Stimulated activated naive CD8-positive, alpha-beta T cell treated with anti-CD3 and anti-CD28 coated beads, Interleukin-15, Interleukin-2, amounts not matched to agents 100 ng/mL and 50 ng/mL, for 24 hours (primary cell): ENCODE results near the gene MAGED1.
"Not testable (repeated sequence)": the region's sequence is repeated elsewhere in the genome, so short reads cannot be mapped to it uniquely, and the experiment has no call there.

ENCODE experiments used
- H3K27ac Mint-ChIP-seq: one replicate; pipeline ENCODE4 v1.8.0; 2021; ENCODE audit warnings: mild to moderate bottlenecking, mixed read lengths
- H3K27me3 Mint-ChIP-seq: one replicate; pipeline ENCODE4 v1.8.0; 2021; ENCODE audit warnings: mixed read lengths
- H3K36me3 Mint-ChIP-seq: one replicate; pipeline ENCODE4 v1.8.0; 2021; ENCODE audit warnings: low read depth, mixed read lengths
- H3K4me1 Mint-ChIP-seq: one replicate; pipeline ENCODE4 v1.8.0; 2021; ENCODE audit warnings: low read depth, mixed read lengths
- H3K4me3 Mint-ChIP-seq: one replicate; pipeline ENCODE4 v1.8.0; 2021; ENCODE audit warnings: mild to moderate bottlenecking, mixed read lengths
- H3K9me3 Mint-ChIP-seq: one replicate; pipeline ENCODE4 v1.8.0; 2021; ENCODE audit warnings: mixed read lengths

Gene MAGED1

DNA sequence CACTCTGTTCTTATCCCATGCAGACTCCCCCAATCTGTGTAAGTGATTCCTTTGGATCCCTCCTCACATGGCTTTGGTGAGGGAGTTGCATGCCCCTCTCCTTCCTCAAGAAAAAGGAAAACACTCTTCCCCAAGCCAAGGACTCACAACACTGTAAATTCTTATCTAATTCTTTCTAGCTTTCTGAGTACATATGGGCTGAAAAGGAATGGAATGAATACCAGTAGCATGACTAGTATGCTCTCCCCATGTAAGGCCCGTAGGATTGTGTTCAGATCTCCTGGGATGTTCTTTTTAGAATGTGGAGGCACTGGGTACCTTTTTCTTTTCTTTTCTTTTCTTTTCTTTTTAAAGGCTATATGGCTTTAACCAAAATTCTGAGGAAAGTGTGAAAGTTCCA, 17.0 kb upstream of the MAGED1 start:
- no peak overlapping the region for H3K4me3 Mint-ChIP-seq
- H3K4me1 Mint-ChIP-seq = peaks cover 6% of the 10 kb centered on the region
- peaks cover 8% of the 10 kb centered on the region for H3K36me3 Mint-ChIP-seq
- no peaks in the 10 kb centered on the region for H3K27me3 Mint-ChIP-seq
- H3K9me3 Mint-ChIP-seq = no peaks in the 10 kb centered on the region
- H3K27ac Mint-ChIP-seq = no peak overlapping the region

DNA sequence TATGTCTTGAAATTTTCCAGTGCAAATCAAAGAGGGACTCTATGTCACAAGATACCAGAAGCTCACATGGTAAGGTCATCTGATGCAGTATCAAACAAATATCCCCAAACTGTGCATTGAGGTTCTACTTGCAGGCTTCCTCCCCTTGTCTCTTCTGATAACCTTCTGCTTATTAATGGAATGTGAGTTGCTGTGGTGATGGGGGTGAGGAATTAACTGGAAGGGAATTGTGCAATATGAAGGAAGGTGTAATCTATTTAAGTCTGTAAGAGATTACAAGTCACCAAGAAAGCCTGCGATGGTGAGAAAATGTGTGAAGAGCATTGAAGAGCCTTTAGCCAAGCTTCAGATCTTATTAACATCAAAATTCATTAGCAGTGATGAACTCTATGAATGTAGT, 15.4 kb upstream of the MAGED1 start:
- Mint-ChIP-seq H3K4me1 (peaks cover 6% of the 10 kb centered on the region), H3K27me3 (no peaks in the 10 kb centered on the region), H3K27ac (no peak overlapping the region), H3K36me3 (peaks cover 3% of the 10 kb centered on the region), H3K4me3 (no peak overlapping the region), H3K9me3 (no peaks in the 10 kb centered on the region)

DNA sequence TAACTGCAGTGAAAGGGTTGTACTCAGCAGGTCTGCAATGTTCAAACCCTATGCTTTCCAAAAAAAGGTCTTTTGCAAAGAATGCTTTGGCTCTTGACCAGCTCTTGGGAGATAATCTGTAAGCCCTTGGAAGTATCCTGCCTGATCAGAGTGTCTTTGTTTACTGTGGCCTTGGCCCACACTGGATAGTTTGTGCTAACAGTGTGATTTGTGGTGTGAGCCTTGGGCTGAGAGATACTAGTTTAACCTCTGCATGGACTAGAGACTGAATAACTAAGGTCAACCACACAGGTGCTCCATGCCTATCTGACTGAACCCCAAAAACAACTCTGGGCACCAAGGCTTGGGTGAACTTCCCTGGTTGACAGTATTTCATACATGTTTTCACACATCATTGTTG, 3.6 kb upstream of the MAGED1 start:
- Mint-ChIP-seq H3K9me3 (no peaks in the 10 kb centered on the region), H3K4me1 (peaks cover 8% of the 10 kb centered on the region), H3K27ac (no peak overlapping the region), H3K27me3 (no peaks in the 10 kb centered on the region), H3K4me3 (no peak overlapping the region), H3K36me3 (no peaks in the 10 kb centered on the region)

- Mint-ChIP-seq H3K4me3 (no peak overlapping the region), H3K4me1 (peaks cover 8% of the 10 kb centered on the region), H3K9me3 (no peaks in the 10 kb centered on the region), H3K27ac (no peak overlapping the region), H3K36me3 (no peaks in the 10 kb centered on the region), H3K27me3 (no peaks in the 10 kb centered on the region)
These were observed 2.2 kb upstream of the MAGED1 start for GRCh38 chrX:51891245-51891644.

DNA sequence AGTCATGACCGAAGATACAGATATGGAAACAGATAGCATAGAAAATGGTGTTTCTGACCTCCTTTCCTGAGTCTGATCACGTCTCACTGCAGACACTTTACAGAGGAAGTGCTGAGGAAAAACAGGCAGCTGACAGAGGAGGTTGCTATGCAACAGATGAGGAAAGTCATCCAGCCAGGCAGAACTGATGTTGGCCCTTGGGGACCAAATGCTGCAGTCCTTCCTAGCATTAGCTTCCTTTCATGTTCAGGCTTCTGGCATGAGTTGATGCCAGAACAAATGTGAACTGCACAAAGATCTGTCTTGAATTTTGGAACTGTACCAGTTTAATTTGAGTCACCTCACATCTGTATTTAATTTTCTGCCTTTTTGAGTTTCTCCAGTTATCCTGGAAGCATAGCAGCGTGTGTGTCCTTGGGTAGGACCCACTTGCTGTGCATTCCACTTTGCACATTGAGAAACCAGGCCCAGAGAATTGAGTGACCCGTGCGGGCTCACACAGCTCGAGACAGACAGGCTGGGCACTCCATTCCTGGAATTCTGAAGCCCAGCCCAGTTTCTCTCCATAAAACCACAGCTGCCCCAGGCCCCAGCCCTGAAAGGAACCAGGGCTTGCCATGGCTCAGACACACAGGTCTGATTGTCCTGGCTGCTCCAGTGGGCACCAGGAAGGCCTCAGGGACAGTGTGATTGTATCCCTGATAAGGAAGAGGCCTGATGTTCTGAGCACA, 1.4 kb upstream of the MAGED1 start:
- no peaks in the 10 kb centered on the region for H3K36me3 Mint-ChIP-seq
- H3K27ac Mint-ChIP-seq = no peak overlapping the region
- peaks cover 8% of the 10 kb centered on the region for H3K4me1 Mint-ChIP-seq
- H3K4me3 Mint-ChIP-seq = no peak overlapping the region
- no peaks in the 10 kb centered on the region for H3K27me3 Mint-ChIP-seq
- H3K9me3 Mint-ChIP-seq = no peaks in the 10 kb centered on the region

- Mint-ChIP-seq H3K36me3 (peaks cover 7% of the 10 kb centered on the region), H3K27me3 (no peaks in the 10 kb centered on the region), H3K4me3 (peak overlapping the region; percentile 92), H3K27ac (peak overlapping the region; percentile 81), H3K4me1 (peaks cover 8% of the 10 kb centered on the region), H3K9me3 (no peaks in the 10 kb centered on the region)
These were observed 691 bp downstream of the MAGED1 start for GRCh38 chrX:51893931-51894696.

DNA sequence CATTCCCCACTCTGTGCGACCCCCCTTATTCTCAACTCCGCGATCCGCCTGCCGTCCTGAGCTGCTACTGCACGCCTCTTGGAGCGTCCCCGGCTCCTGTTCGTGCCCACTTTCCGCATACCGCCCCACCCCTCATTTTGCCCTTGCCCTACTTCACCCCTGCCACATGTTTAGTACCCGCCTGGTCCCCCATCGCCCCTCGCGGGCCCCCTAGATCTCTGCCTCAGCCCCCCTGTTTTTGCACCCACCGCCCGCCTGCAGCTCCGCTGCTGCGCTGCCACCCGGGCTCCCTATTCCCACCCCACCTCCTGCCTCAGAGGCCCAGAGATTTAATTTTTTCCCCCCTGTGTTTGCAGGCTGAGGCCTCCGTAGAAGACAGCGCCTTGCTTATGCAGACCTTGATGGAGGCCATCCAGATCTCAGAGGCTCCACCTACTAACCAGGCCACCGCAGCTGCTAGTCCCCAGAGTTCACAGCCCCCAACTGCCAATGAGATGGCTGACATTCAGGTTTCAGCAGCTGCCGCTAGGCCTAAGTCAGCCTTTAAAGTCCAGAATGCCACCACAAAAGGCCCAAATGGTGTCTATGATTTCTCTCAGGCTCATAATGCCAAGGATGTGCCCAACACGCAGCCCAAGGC, 1.4 kb downstream of the MAGED1 start:
- no peaks in the 10 kb centered on the region for H3K27me3 Mint-ChIP-seq
- H3K4me3 Mint-ChIP-seq = peak overlapping the region; percentile 92
- no peaks in the 10 kb centered on the region for H3K9me3 Mint-ChIP-seq
- H3K36me3 Mint-ChIP-seq = peaks cover 7% of the 10 kb centered on the region
- H3K4me1 Mint-ChIP-seq = peaks cover 8% of the 10 kb centered on the region
- peak overlapping the region; percentile 52 for H3K27ac Mint-ChIP-seq

- Mint-ChIP-seq H3K4me3 (no peak overlapping the region), H3K27ac (no peak overlapping the region), H3K9me3 (no peaks in the 10 kb centered on the region), H3K27me3 (no peaks in the 10 kb centered on the region), H3K4me1 (peaks cover 5% of the 10 kb centered on the region), H3K36me3 (peaks cover 15% of the 10 kb centered on the region)
These were observed 3.2 kb downstream of the MAGED1 start for GRCh38 chrX:51896626-51897025.

GRCh38 chrX:51899741-51900140, 6.3 kb downstream of the MAGED1 start:
- Mint-ChIP-seq H3K27ac (no peak overlapping the region), H3K4me3 (no peak overlapping the region), H3K27me3 (no peaks in the 10 kb centered on the region), H3K9me3 (no peaks in the 10 kb centered on the region), H3K36me3 (peaks cover 25% of the 10 kb centered on the region), H3K4me1 (no peaks in the 10 kb centered on the region)

DNA sequence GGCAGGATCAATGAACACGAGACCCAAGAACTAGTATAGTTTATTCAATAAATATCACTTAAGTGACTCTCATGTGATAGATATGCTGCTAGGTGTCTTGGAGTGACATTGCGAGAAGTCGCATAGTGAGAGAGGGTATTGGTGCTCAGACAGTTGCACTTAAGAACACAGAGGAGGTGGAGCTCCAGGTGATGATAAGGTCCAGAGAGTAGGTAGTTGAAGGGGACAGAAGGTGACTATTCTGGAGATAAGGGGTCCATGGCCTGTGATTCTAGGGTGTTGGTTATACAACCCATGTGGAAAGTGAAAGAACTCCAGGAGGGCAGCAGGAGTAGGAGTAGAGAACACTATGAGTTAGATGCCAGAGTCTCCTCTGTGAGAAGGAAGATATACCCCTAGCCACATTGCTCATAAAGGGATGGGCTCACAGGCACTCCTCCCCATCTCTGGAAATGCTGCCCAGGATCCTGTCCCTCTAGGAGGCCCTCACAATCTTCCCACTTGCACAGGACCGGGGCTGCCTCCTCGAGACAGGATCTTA, 9.2 kb downstream of the MAGED1 start:
- Mint-ChIP-seq H3K27ac (no peak overlapping the region), H3K9me3 (no peaks in the 10 kb centered on the region), H3K36me3 (peaks cover 21% of the 10 kb centered on the region), H3K4me3 (no peak overlapping the region), H3K27me3 (no peaks in the 10 kb centered on the region), H3K4me1 (no peaks in the 10 kb centered on the region)

DNA sequence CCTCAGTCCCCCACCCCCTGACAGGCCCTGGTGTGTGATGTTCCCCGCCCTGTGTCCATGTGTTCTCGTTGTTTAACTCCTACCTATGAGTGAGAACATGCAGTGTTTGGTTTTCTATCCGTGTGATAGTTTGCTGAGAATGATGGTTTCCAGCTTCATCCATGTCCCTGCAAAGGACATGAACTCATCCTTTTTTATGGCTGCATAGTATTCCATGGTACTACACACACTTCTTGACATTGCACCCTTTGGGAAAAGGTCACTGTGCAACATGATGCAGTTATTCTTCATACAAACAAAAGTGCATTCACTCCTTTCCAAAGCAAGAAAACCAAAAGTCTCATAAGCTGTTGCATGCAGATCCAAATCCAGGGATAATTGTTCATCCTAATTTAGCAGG, 11.7 kb downstream of the MAGED1 start:
- not testable (repeated sequence) for H3K4me3 Mint-ChIP-seq, H3K4me1 Mint-ChIP-seq, H3K9me3 Mint-ChIP-seq, H3K27ac Mint-ChIP-seq, H3K27me3 Mint-ChIP-seq
- H3K36me3 Mint-ChIP-seq = peaks cover 18% of the 10 kb centered on the region

DNA sequence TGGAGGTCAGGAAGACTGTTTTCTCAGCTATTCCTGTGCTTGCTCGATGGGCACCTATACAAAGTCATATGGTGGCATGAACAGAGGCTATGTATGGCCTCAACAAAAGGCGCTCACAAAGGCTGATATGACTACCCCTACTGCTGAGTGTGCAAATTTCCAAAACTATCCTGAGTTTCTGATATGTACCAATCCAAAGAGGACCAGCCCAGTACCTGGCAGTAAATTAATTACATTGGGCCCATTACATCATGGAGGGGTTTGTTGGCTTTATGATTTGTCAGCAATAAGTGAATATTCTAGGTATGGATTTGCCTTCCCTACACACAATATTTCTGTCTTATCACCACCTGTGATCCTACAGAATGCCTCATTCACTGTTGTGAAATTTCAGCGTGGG, 12.3 kb downstream of the MAGED1 start:
- Mint-ChIP-seq H3K27ac (no peak overlapping the region), H3K27me3 (no peaks in the 10 kb centered on the region), H3K4me3 (no peak overlapping the region), H3K4me1 (no peaks in the 10 kb centered on the region), H3K9me3 (no peaks in the 10 kb centered on the region), H3K36me3 (peaks cover 18% of the 10 kb centered on the region)

DNA sequence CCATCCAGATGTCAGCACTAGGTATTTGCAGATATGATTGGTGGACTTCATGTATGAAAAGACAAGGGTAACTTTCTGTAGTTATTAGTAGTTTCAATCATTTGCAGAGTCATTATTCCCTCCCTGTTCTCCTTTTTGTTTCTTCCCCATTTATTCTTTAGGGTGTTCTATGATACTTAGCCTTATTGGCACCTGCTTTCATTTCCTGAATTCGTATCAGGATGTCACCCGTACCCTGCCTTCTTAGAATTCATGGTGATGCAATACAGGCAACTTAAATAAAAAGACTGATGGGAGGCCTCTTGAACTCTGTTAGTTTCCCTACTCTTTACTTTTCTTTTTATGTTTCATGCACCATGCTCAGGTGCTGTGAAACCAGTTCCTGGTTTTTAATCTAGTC, 24.2 kb downstream of the MAGED1 start:
- Mint-ChIP-seq H3K4me1 (no peaks in the 10 kb centered on the region), H3K9me3 (no peaks in the 10 kb centered on the region), H3K36me3 (no peaks in the 10 kb centered on the region), H3K27me3 (peaks cover 11% of the 10 kb centered on the region), H3K27ac (no peak overlapping the region), H3K4me3 (no peak overlapping the region)

DNA sequence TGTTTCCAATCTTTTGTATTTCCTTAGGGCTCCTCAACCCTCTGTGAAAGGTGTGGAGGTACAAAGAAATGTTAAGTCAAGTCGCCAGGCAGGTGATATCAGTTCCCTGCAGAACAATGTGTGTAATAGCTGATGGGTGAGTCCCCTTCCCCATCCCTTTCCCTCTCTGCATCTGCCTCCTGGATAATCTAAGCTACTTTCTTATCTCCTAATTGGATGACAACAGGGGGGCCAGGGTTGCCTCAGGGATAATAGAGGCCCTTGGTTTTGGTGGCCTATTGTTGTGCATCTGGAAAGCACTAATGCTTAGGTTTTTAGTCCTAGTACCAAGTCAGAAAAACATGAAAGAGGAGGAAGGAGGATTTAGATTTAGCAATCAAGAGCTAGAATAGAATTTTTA, 29.1 kb downstream of the MAGED1 start:
- no peaks in the 10 kb centered on the region for H3K36me3 Mint-ChIP-seq
- H3K4me1 Mint-ChIP-seq = no peaks in the 10 kb centered on the region
- no peak overlapping the region for H3K27ac Mint-ChIP-seq
- H3K27me3 Mint-ChIP-seq = peaks cover 11% of the 10 kb centered on the region
- no peaks in the 10 kb centered on the region for H3K9me3 Mint-ChIP-seq
- H3K4me3 Mint-ChIP-seq = no peak overlapping the region

- no peak overlapping the region for H3K4me3 Mint-ChIP-seq
- no peak overlapping the region for H3K27ac Mint-ChIP-seq
- H3K4me1 Mint-ChIP-seq = no peaks in the 10 kb centered on the region
- no peaks in the 10 kb centered on the region for H3K9me3 Mint-ChIP-seq
- H3K27me3 Mint-ChIP-seq = no peaks in the 10 kb centered on the region
- no peaks in the 10 kb centered on the region for H3K36me3 Mint-ChIP-seq
These were observed 38.2 kb downstream of the MAGED1 start for GRCh38 chrX:51931566-51932150.
